ENCODE results near the gene CASTOR1.

CASTOR1 gene

DNA sequence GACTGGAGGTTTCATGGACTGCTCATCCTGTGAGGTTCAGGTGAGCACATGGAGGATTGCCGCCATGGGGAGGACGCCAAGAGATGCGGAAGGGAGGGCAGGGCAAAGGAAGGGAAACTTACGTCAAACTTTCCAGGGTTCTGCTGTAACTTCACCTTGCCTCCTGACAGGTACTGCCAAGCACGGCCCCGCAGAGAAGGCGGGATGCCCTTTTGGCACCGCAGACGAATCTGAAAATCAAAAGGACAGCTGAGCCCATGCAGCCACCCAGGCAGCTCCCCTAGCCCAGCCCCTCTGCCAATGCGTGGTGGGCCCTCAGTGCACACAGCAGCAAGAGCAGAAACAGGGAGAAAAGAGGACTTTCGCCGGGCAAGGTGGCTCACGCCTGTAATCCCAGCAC lies 10.0 kb upstream of the CASTOR1 start:
- DNase-seq (ENCODE audit: low read depth) = no peak
- TF ChIP-seq, protein P1, sequence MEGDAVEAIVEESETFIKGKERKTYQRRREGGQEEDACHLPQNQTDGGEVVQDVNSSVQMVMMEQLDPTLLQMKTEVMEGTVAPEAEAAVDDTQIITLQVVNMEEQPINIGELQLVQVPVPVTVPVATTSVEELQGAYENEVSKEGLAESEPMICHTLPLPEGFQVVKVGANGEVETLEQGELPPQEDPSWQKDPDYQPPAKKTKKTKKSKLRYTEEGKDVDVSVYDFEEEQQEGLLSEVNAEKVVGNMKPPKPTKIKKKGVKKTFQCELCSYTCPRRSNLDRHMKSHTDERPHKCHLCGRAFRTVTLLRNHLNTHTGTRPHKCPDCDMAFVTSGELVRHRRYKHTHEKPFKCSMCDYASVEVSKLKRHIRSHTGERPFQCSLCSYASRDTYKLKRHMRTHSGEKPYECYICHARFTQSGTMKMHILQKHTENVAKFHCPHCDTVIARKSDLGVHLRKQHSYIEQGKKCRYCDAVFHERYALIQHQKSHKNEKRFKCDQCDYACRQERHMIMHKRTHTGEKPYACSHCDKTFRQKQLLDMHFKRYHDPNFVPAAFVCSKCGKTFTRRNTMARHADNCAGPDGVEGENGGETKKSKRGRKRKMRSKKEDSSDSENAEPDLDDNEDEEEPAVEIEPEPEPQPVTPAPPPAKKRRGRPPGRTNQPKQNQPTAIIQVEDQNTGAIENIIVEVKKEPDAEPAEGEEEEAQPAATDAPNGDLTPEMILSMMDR (IDR thresholded peaks at IDR 0.05; ENCODE audit: control insufficient read depth, insufficient read depth, low read depth, low read length, missing control alignments) = no peak
- no peak overlapping the region for H3K4me3 ChIP-seq (ENCODE audit: control insufficient read depth, low read depth, low read length)

- TF ChIP-seq, protein P1 (IDR thresholded peaks at IDR 0.05; ENCODE audit: control insufficient read depth, insufficient read depth, low read depth, low read length, missing control alignments) = no peak
- no peak overlapping the region for H3K4me3 ChIP-seq (ENCODE audit: control insufficient read depth, low read depth, low read length)
- DNase-seq (ENCODE audit: low read depth) = no peak
These were observed 8.8 kb upstream of the CASTOR1 start for GRCh38 chr22:30297991-30298701.

GRCh38 chr22:30297276-30297990 lies 8.1 kb upstream of the CASTOR1 start:
- TF ChIP-seq, protein P1 (IDR thresholded peaks at IDR 0.05; ENCODE audit: control insufficient read depth, insufficient read depth, low read depth, low read length, missing control alignments) = no peak
- no peak overlapping the region for H3K4me3 ChIP-seq (ENCODE audit: control insufficient read depth, low read depth, low read length)
- no peak for DNase-seq (ENCODE audit: low read depth)

- H3K4me3 ChIP-seq (ENCODE audit: control insufficient read depth, low read depth, low read length) = no peak overlapping the region
- no peak for DNase-seq (ENCODE audit: low read depth)
- TF ChIP-seq, protein P1 (IDR thresholded peaks at IDR 0.05; ENCODE audit: control insufficient read depth, insufficient read depth, low read depth, low read length, missing control alignments) = no peak
These were observed 7.5 kb upstream of the CASTOR1 start for GRCh38 chr22:30296833-30297232.

DNA sequence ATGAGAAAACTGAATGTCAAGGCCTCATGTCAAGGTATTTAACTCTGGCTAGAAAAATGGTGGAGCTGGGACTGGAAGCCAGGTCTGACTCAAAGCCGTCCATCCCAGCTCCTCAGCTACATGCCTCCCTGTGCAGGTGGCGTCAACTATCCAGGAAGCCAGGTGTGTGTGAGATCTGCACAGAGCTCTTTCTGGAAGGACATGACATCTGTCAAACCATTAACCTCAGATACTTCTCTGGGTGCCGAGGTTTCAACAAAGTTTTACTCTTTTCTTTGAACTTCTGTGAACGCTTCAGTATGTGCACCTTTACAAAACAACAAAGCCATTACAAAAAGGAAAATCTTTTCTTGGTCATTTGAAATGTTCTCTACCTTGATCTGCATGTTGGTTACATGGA lies 7.0 kb upstream of the CASTOR1 start:
- TF ChIP-seq, protein P1 (IDR thresholded peaks at IDR 0.05; ENCODE audit: control insufficient read depth, insufficient read depth, low read depth, low read length, missing control alignments) = no peak
- DNase-seq (ENCODE audit: low read depth) = no peak
- no peak overlapping the region for H3K4me3 ChIP-seq (ENCODE audit: control insufficient read depth, low read depth, low read length)

- no peak overlapping the region for H3K4me3 ChIP-seq (ENCODE audit: control insufficient read depth, low read depth, low read length)
- TF ChIP-seq, protein P1 (IDR thresholded peaks at IDR 0.05; ENCODE audit: control insufficient read depth, insufficient read depth, low read depth, low read length, missing control alignments) = no peak
- DNase-seq (ENCODE audit: low read depth) = no peak
These were observed 6.3 kb upstream of the CASTOR1 start for GRCh38 chr22:30295576-30295975.
